Peyer's patch (tissue), 4 donors: ENCODE data around the gene IMMP2L.

Experiments
- POLR2A ChIP-seq, 2 donors: fragments of 450-650 bp; IDR thresholded peaks; one replicate each; pipeline ENCODE4 v1.5.1; 2017; ENCODE audit warnings: antibody characterized with exemption in 2 of 2, mild to moderate bottlenecking in 2 of 2, moderate library complexity in 2 of 2
- TF ChIP-seq, protein P1 (sequence below), 6 experiments: fragments of 450-650 bp in 4 of 6; fragments of 200-600 bp in 2 of 6; sonication (generic) in 1 of 6; IDR thresholded peaks; one replicate each; pipeline ENCODE4 v1.5.1; 2017 to 2019; ENCODE audit warnings: antibody characterized with exemption in 6 of 6, mild to moderate bottlenecking in 3 of 6, moderate library complexity in 1 of 6

DNA sequence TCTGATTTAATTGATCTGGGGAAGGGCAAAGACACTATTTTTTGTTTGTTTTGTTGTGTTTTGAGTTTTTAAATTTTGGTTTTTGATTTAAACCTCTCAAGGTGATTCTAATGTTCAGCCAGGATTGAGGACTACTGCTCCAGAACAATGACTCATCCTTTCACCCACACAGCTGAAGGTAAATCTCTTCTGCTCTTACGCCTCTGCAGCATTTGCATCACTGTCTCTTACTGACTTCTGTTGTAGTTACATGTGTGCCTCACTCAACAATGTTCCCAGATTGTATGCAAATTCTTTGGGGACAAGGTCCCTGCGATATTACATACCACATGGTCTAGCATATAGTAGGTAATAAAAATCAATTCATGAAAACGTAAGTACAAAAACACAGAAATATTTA, 938.9 kb downstream of the IMMP2L start:
- TF ChIP-seq, protein P1, sequence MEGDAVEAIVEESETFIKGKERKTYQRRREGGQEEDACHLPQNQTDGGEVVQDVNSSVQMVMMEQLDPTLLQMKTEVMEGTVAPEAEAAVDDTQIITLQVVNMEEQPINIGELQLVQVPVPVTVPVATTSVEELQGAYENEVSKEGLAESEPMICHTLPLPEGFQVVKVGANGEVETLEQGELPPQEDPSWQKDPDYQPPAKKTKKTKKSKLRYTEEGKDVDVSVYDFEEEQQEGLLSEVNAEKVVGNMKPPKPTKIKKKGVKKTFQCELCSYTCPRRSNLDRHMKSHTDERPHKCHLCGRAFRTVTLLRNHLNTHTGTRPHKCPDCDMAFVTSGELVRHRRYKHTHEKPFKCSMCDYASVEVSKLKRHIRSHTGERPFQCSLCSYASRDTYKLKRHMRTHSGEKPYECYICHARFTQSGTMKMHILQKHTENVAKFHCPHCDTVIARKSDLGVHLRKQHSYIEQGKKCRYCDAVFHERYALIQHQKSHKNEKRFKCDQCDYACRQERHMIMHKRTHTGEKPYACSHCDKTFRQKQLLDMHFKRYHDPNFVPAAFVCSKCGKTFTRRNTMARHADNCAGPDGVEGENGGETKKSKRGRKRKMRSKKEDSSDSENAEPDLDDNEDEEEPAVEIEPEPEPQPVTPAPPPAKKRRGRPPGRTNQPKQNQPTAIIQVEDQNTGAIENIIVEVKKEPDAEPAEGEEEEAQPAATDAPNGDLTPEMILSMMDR (IDR thresholded peaks at IDR 0.05): no peak
- no peak for TF ChIP-seq POLR2A (IDR thresholded peaks at IDR 0.05)
